Stomach (tissue), 9 donors: ENCODE results near the gene COPS2. TPM values are rescaled to one million over a fixed set of nuclear protein-coding genes. Genes with fewer than 3 reads are reported as not detected.
"Not testable (repeated sequence)": the region's sequence is repeated elsewhere in the genome, so short reads cannot be mapped to it uniquely, and the experiment has no call there.

Experiments
- DNase-seq, 2 donors: peaks; one replicate each; pipeline versions ENCODE4 v3.0.0 to v3.0.0-alpha.2; 2013 to 2019
- H3K27ac ChIP-seq, 5 donors: fragments of 200-600 bp in 4 of 5; sonication (generic) in 4 of 5; one replicate each; pipeline ENCODE4 v1.5.1; 2013 to 2019; ENCODE audit warnings: mild to moderate bottlenecking in 1 of 5, moderate library complexity in 1 of 5
- H3K27me3 ChIP-seq, 3 donors: fragments of 200-600 bp; sonication (generic); one replicate each; pipeline ENCODE4 v1.5.1; 2017 to 2019; ENCODE audit warnings: mixed run types in 1 of 3
- H3K36me3 ChIP-seq, 4 donors: fragments of 200-600 bp; sonication (generic); 1 replicate in 3 of 4; 2 replicates in 1 of 4; pipeline ENCODE4 v1.5.1; 2016 to 2019
- H3K4me1 ChIP-seq, 4 donors: fragments of 200-600 bp; sonication (generic); one replicate each; pipeline ENCODE4 v1.5.1; 2016 to 2019
- H3K4me3 ChIP-seq, 4 donors: fragments of 200-600 bp; sonication (generic) in 3 of 4; one replicate each; pipeline ENCODE4 v1.5.1; 2016 to 2019; ENCODE audit warnings: mild to moderate bottlenecking in 1 of 4
- H3K9me3 ChIP-seq, 4 donors: fragments of 200-600 bp; sonication (generic); one replicate each; pipeline ENCODE4 v1.5.1; 2016 to 2019
- EP300 ChIP-seq: sonication (generic); formaldehyde crosslinking; IDR thresholded peaks from one replicate; pipeline ENCODE4 v1.6.1; 2017; ENCODE audit warnings: antibody characterized with exemption
- POLR2A ChIP-seq, 4 donors: fragments of 450-650 bp; IDR thresholded peaks; one replicate each; pipeline ENCODE4 v1.6.1; 2016; ENCODE audit warnings: antibody characterized with exemption in 4 of 4, control low read depth in 2 of 4, mild to moderate bottlenecking in 1 of 4, moderate library complexity in 1 of 4
- POLR2AphosphoS5 ChIP-seq, 3 donors: sonication (generic); formaldehyde crosslinking; IDR thresholded peaks; one replicate each; pipeline ENCODE4 v1.6.1; 2016; ENCODE audit warnings: antibody characterized with exemption in 3 of 3
- WGBS, 5 donors: extraction: QIAGEN DNeasy Blood & Tissue Kit in 3 of 5; methylation state at CpG; one replicate each; pipeline versions ENCODE4 v1.1.5 to v1.1.7; 2013 to 2018; 5-methylcytosine and 5-hydroxymethylcytosine counted together
- intact Hi-C: fragments of 100-400 bp; cut with DNase I; formaldehyde crosslinking; loops from one replicate; pipeline ENCODE4 v1.15.1; 2023; ENCODE audit warnings: low total_unique reads
- polyA plus RNA-seq, 3 donors: library from polyadenylated mRNA; stranded (reverse); fragments of 200-250 nt; gene quantifications; one replicate each; pipeline ENCODE4 v1.2.3, GENCODE V29; 2013
- total RNA-seq, 5 donors: library from RNA; depleted of rRNA; stranded (reverse); fragments of >200 nt; gene quantifications; one replicate each; pipeline versions ENCODE4 v1.1.0 to v1.2.3, GENCODE V29; 2014 to 2016
- TF ChIP-seq, protein P1 (sequence below), 7 experiments: fragments of 450-650 bp in 4 of 7; fragments of 200-600 bp in 3 of 7; sonication (generic) in 3 of 7; IDR thresholded peaks; one replicate each; pipeline ENCODE4 v1.5.1; 2016 to 2019; ENCODE audit warnings: antibody characterized with exemption in 7 of 7, control low read depth in 2 of 7, mild to moderate bottlenecking in 1 of 7
- donor health status: healthy with polysubstance abuse.
- donor health status: Bipolar disorder and iron deficiency.
- donor health status: healthy.

Gene COPS2
- total and polyA plus RNA-seq, 8 donors: 4.3 to 134 (median 52.6) TPM

DNA sequence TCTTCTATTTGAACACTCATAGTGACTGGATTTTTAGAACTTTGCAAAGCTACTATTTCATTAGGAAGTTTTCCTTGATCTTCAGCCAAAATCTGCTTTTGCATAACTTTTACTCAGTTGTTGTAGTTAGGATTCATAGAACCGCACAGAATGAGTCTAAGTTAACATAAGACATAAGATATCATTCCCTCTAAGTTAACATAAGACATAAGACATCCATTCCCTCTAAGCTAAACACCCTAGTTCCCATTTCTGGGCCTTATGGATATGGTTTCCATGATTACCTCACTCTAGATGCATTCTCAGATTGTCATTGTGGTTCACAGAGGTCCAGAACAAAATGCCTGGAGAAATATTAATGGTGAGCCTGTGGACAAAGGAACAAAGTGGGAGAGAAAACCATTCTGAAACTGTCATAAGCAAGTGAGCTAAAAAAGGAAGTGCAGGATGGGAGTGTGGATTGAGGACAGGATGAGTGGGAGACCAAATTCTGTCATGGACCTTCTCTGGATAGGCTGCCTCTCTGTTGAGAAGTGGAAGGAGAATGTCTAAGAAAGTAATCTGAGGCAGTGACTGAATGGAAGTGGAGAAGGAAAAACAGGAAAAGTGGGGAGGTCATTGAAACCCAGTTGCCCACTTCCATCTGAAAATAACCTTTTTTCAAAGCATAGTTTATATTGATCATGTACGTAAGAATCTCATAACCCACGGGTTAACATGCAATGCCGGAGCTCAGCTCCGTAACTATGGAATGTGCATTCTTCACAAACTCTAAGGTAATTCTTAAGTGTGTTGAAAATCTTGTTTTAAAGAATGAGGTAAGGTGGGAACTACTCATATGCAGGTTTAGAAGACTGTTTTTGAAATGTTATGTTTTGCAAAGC lies 71.8 kb downstream of the COPS2 start:
- Histone ChIP-seq H3K36me3 (no peaks in the 10 kb centered on the region), H3K4me3 (no peak overlapping the region), H3K9me3 (no peaks in the 10 kb centered on the region), H3K4me1 (no peaks in the 10 kb centered on the region), H3K27me3 (no peaks in the 10 kb centered on the region), H3K27ac (no peak overlapping the region)
- 84 to 97% (median 90%) methylated on average over 5 of the region's 5 CpGs for WGBS, 5 donors
- DNase-seq: no peak
- intact Hi-C loops: no loop called here
- no peak for TF ChIP-seq POLR2A (IDR thresholded peaks at IDR 0.05)
- TF ChIP-seq, protein P1, sequence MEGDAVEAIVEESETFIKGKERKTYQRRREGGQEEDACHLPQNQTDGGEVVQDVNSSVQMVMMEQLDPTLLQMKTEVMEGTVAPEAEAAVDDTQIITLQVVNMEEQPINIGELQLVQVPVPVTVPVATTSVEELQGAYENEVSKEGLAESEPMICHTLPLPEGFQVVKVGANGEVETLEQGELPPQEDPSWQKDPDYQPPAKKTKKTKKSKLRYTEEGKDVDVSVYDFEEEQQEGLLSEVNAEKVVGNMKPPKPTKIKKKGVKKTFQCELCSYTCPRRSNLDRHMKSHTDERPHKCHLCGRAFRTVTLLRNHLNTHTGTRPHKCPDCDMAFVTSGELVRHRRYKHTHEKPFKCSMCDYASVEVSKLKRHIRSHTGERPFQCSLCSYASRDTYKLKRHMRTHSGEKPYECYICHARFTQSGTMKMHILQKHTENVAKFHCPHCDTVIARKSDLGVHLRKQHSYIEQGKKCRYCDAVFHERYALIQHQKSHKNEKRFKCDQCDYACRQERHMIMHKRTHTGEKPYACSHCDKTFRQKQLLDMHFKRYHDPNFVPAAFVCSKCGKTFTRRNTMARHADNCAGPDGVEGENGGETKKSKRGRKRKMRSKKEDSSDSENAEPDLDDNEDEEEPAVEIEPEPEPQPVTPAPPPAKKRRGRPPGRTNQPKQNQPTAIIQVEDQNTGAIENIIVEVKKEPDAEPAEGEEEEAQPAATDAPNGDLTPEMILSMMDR (IDR thresholded peaks at IDR 0.05): no peak
- no peak for TF ChIP-seq EP300
- TF ChIP-seq POLR2AphosphoS5 (IDR thresholded peaks at IDR 0.05): no peak

DNA sequence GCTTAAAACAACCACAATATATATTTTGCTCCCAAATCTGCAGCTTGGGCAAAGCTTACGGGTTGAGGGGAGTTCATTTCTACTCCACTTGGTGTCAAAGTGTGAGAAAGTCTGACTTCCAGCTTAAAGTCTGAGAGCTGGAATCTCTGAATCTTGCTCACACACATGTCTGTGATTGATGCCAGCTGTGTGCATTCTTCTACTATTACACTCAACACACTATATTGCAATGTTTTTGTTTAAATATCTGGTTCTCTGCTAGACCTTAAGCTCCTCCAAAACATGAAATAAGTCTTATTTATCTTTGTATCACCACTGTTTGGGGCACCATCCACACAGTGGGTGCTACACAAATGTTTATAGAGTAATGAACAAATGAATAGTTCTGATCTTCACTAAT lies 72.4 kb downstream of the COPS2 start:
- no peak overlapping the region for H3K27ac ChIP-seq
- DNase-seq: peak in 1 of 2 donors; percentile 39
- 36 to 84% (median 78%) methylated on average over 1 of the region's 1 CpG for WGBS, 5 donors
- intact Hi-C loops: no loop called here
- TF ChIP-seq POLR2A (IDR thresholded peaks at IDR 0.05) (no peak), POLR2AphosphoS5 (IDR thresholded peaks at IDR 0.05) (no peak), EP300 (no peak)
- TF ChIP-seq, protein P1 (IDR thresholded peaks at IDR 0.05): no peak
- H3K4me3 ChIP-seq: no peak overlapping the region
- H3K27me3 ChIP-seq: no peaks in the 10 kb centered on the region
- H3K9me3 ChIP-seq: no peaks in the 10 kb centered on the region
- no peaks in the 10 kb centered on the region for H3K36me3 ChIP-seq
- no peaks in the 10 kb centered on the region for H3K4me1 ChIP-seq

DNA sequence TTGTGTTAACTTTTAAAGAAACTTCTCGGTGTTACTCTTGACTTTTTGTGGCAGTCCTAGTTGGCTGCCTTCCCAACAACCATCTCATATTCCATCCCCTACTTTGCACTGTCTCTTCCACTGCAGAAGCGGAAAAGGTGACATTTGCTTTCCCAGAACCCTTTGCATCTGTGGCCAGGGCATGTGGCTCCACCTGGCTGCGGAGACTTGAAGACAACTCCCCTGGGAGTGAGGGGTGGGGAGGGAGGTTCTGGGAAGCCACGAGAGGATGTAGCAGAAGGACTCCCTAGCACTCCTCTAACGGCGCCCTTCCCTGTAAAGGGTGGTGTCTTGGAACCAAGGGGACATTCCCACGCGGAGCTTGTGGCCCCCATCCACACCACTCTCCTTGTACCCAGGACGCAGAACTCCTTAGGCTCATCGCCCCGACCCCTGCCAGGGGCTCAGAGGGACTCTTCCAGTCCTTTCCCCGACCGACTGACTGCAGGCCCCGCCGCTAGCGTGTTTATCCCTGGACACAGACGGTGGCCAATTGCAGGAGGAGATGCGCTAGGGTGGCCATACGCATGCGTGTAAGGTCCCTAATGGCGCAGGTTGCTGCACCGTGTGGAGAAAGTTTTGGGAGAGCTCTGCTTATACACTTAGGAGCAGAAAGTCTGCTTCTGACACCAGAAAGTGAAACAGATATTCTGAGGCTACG lies 75.9 kb downstream of the COPS2 start:
- Histone ChIP-seq H3K9me3 (no peaks in the 10 kb centered on the region), H3K27ac (no peak overlapping the region), H3K4me1 (peaks cover 0 to 8% (median 4%) of the 10 kb centered on the region in 4 donors), H3K4me3 (no peak overlapping the region), H3K27me3 (no peaks in the 10 kb centered on the region), H3K36me3 (no peaks in the 10 kb centered on the region)
- TF ChIP-seq EP300 (no peak), POLR2AphosphoS5 (IDR thresholded peaks at IDR 0.05) (no peak), POLR2A (IDR thresholded peaks at IDR 0.05) (no peak)
- TF ChIP-seq, protein P1 (IDR thresholded peaks at IDR 0.05): no peak
- no peak for DNase-seq
- intact Hi-C loops: no loop called here
- WGBS, 5 donors: 90 to 93% (median 92%) methylated on average over 22 to 23 of the region's 23 CpGs

- no peak for DNase-seq
- Histone ChIP-seq H3K36me3 (no peaks in the 10 kb centered on the region), H3K4me3 (no peak overlapping the region), H3K4me1 (peaks cover 0 to 8% (median 4%) of the 10 kb centered on the region in 4 donors), H3K27ac (no peak overlapping the region), H3K9me3 (no peaks in the 10 kb centered on the region), H3K27me3 (no peaks in the 10 kb centered on the region)
- intact Hi-C loops: no loop called here
- TF ChIP-seq, protein P1 (IDR thresholded peaks at IDR 0.05): no peak
- TF ChIP-seq EP300 (no peak), POLR2AphosphoS5 (IDR thresholded peaks at IDR 0.05) (no peak), POLR2A (IDR thresholded peaks at IDR 0.05) (no peak)
Observed at GRCh38 chr15:49075881-49076280, 79.5 kb downstream of the COPS2 start.

DNA sequence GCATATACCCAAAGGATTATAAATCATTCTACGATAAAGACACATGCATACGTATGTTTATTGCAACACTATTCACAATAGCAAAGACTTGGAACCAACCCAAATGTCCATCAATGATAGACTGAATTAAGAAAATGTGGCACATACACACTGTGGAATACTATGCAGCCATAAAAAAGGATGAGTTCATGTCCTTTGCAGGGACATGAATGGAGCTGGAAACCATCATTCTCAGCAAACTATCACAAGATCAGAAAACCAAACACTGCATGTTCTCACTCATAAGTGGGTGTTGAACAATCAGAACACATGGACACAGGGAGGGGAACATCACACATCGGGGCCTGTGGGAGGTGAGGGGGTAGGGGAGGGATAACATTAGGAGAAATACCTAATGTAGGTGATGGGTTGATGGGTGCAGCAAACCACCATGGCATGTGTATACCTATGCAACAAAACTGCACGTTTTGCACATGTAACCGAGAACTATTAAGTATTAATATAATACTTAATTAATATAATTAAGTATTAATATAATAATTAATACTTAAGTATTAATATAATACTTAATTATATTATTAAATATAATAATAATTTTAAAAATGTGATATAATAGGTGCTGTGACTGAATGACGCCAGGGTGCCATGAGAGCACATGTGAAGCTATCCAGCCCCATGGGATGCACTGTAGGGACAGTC lies 80.7 kb downstream of the COPS2 start:
- DNase-seq, intact Hi-C loops, H3K27me3 ChIP-seq, H3K4me3 ChIP-seq, H3K36me3 ChIP-seq, H3K27ac ChIP-seq, H3K9me3 ChIP-seq, H3K4me1 ChIP-seq: not testable (repeated sequence)
- WGBS, 5 donors: 85 to 89% (median 88%) methylated on average over 6 of the region's 6 CpGs
